Activated CD4-positive, alpha-beta T cell treated with anti-CD3 and anti-CD28 coated beads, Interleukin-2, amount 50 U/mL, for 1 hour (primary cell): Measurements from ENCODE around the gene UNC5B.
"Not testable (repeated sequence)": the region's sequence is repeated elsewhere in the genome, so short reads cannot be mapped to it uniquely, and the experiment has no call there.

ENCODE experiments used
- DNase-seq: peaks from one replicate; pipeline ENCODE4 v3.0.0-alpha.2; 2020

The UNC5B gene

GRCh38 chr10:71269301-71270288 lies 57.2 kb downstream of the UNC5B start:
- DNase-seq, result no peak

GRCh38 chr10:71270301-71271220 lies 58.2 kb downstream of the UNC5B start:
- DNase-seq, result peak; percentile 10

GRCh38 chr10:71271662-71272055 lies 59.3 kb downstream of the UNC5B start:
- no peak for DNase-seq

- no peak for DNase-seq
Measured at GRCh38 chr10:71272056-71272771, 59.8 kb downstream of the UNC5B start.

- not testable (repeated sequence) for DNase-seq
Measured at GRCh38 chr10:71272974-71273373, 60.6 kb downstream of the UNC5B start.

GRCh38 chr10:71273506-71273905 lies 61.1 kb downstream of the UNC5B start:
- DNase-seq, result no peak

GRCh38 chr10:71274901-71275796 lies 62.8 kb downstream of the UNC5B start:
- DNase-seq, result no peak

- no peak for DNase-seq
Measured at GRCh38 chr10:71276873-71277272, 64.5 kb downstream of the UNC5B start.

GRCh38 chr10:71277914-71278665 lies 65.7 kb downstream of the UNC5B start:
- no peak for DNase-seq

- no peak for DNase-seq
Measured at GRCh38 chr10:71278691-71279588, 66.6 kb downstream of the UNC5B start.

GRCh38 chr10:71279590-71280170 lies 67.3 kb downstream of the UNC5B start:
- no peak for DNase-seq

GRCh38 chr10:71280216-71280615 lies 67.8 kb downstream of the UNC5B start:
- no peak for DNase-seq

GRCh38 chr10:71280825-71281224 lies 68.5 kb downstream of the UNC5B start:
- no peak for DNase-seq

- no peak for DNase-seq
Measured at GRCh38 chr10:71281646-71282322, 69.4 kb downstream of the UNC5B start.

GRCh38 chr10:71282323-71282680 lies 69.9 kb downstream of the UNC5B start:
- DNase-seq, result no peak

GRCh38 chr10:71283410-71283809 lies 71.0 kb downstream of the UNC5B start:
- DNase-seq, result no peak

- no peak for DNase-seq
Measured at GRCh38 chr10:71283876-71284275, 71.5 kb downstream of the UNC5B start.

- no peak for DNase-seq
Measured at GRCh38 chr10:71284544-71285179, 72.3 kb downstream of the UNC5B start.

GRCh38 chr10:71285180-71285545 lies 72.8 kb downstream of the UNC5B start:
- peak; percentile 21 for DNase-seq
